HepG2 (cell line): ENCODE measurements around the gene NREP. TPM values are rescaled to one million over a fixed set of nuclear protein-coding genes. Genes with fewer than 3 reads are reported as not detected.

ENCODE experiments used
- ADNP ChIP-seq: sonication (generic); formaldehyde crosslinking; IDR thresholded peaks from 2 replicates; pipeline ENCODE4 v1.4.0; 2020; ENCODE audit warnings: missing genetic modification reagents
- CHD4 ChIP-seq: fragments of 200-600 bp; sonication (generic); IDR thresholded peaks from 2 replicates; pipeline ENCODE4 v1.7.0; 2017; ENCODE audit warnings: mild to moderate bottlenecking, low read length, borderline replicate concordance
- ETV6 ChIP-seq: sonication (generic); formaldehyde crosslinking; conservative IDR thresholded peaks from 2 replicates; pipeline ENCODE4 v1.4.0; 2020; ENCODE audit warnings: missing genetic modification reagents
- FOXK1 ChIP-seq: sonication (generic); formaldehyde crosslinking; IDR thresholded peaks from 2 replicates; pipeline ENCODE4 v1.4.0; 2020; ENCODE audit warnings: low read depth, missing genetic modification reagents, borderline replicate concordance
- HNF4A ChIP-seq: sonication (generic); formaldehyde crosslinking; IDR thresholded peaks from 2 replicates; pipeline ENCODE4 v1.4.0; 2020; ENCODE audit warnings: missing genetic modification reagents
- IRX3 ChIP-seq: sonication (generic); formaldehyde crosslinking; IDR thresholded peaks from 2 replicates; pipeline ENCODE4 v1.8.1; 2023; ENCODE audit warnings: mild to moderate bottlenecking, low read depth, missing genetic modification reagents, borderline replicate concordance
- JDP2 ChIP-seq: sonication (generic); formaldehyde crosslinking; IDR thresholded peaks from 2 replicates; pipeline ENCODE4 v1.8.1; 2022; ENCODE audit warnings: missing genetic modification reagents, borderline replicate concordance
- KDM1A ChIP-seq: IDR thresholded peaks from 2 replicates; pipeline ENCODE4 v1.6.1; 2016; ENCODE audit warnings: missing compliant biosample characterization
- MAFK ChIP-seq, 2 experiments: IDR thresholded peaks in 1 of 2; conservative IDR thresholded peaks in 1 of 2; 2 replicates each; pipeline ENCODE4 v1.6.1; 2011; ENCODE audit warnings: improper control_type of control experiment in 2 of 2, low read length in 2 of 2
- SOX13 ChIP-seq, 3 experiments: fragments of 450-650 bp in 1 of 3; sonication (generic) in 1 of 3; formaldehyde crosslinking in 1 of 3; IDR thresholded peaks in 2 of 3; conservative IDR thresholded peaks in 1 of 3; 2 replicates each; pipeline versions ENCODE4 v1.5.0 to v1.6.1; 2016 to 2020; ENCODE audit warnings: antibody characterized with exemption in 1 of 3, mild to moderate bottlenecking in 1 of 3, missing compliant biosample characterization in 1 of 3, missing genetic modification reagents in 1 of 3, moderate library complexity in 1 of 3
- SOX5 ChIP-seq: IDR thresholded peaks from 2 replicates; pipeline ENCODE4 v1.6.1; 2016; ENCODE audit warnings: borderline replicate concordance
- SP4 ChIP-seq: sonication (generic); formaldehyde crosslinking; IDR thresholded peaks from 2 replicates; pipeline ENCODE4 v1.8.1; 2023; ENCODE audit warnings: mild to moderate bottlenecking, missing genetic modification reagents
- TBX2 ChIP-seq: sonication (generic); formaldehyde crosslinking; IDR thresholded peaks from 2 replicates; pipeline ENCODE4 v1.5.0; 2020; ENCODE audit warnings: missing genetic modification reagents, mild to moderate bottlenecking, borderline replicate concordance
- TBX3 ChIP-seq: fragments of 450-650 bp; IDR thresholded peaks from 2 replicates; pipeline ENCODE4 v1.6.1; 2017; ENCODE audit warnings: antibody characterized with exemption, mild to moderate bottlenecking, inconsistent platforms, borderline replicate concordance
- U2AF1 ChIP-seq: fragments of 200-400 bp; formaldehyde crosslinking; optimal IDR thresholded peaks from 2 replicates; pipeline ENCODE3; 2017; ENCODE audit warnings: mild to moderate bottlenecking, low read depth, low read length
- ZC3H13 ChIP-seq: sonication (generic); formaldehyde crosslinking; IDR thresholded peaks from 2 replicates; pipeline ENCODE4 v1.8.1; 2023; ENCODE audit warnings: mild to moderate bottlenecking, missing genetic modification reagents, moderate library complexity
- ZFP82 ChIP-seq: sonication (generic); formaldehyde crosslinking; IDR thresholded peaks from 2 replicates; pipeline ENCODE4 v1.5.1; 2020; ENCODE audit warnings: mild to moderate bottlenecking, missing genetic modification reagents, borderline replicate concordance
- ZMYM4 ChIP-seq: sonication (generic); formaldehyde crosslinking; IDR thresholded peaks from 2 replicates; pipeline ENCODE4 v1.8.1; 2023; ENCODE audit warnings: mild to moderate bottlenecking, missing genetic modification reagents
- ZNF296 ChIP-seq: sonication (generic); formaldehyde crosslinking; conservative IDR thresholded peaks from 2 replicates; pipeline ENCODE4 v1.5.0; 2020; ENCODE audit warnings: mild to moderate bottlenecking, missing genetic modification reagents
- ZNF33A ChIP-seq: sonication (generic); formaldehyde crosslinking; IDR thresholded peaks from 2 replicates; pipeline ENCODE4 v1.5.1; 2020; ENCODE audit warnings: missing genetic modification reagents, mild to moderate bottlenecking, moderate library complexity, borderline replicate concordance
- ZNF644 ChIP-seq: IDR thresholded peaks from 2 replicates; pipeline ENCODE4 v1.6.1; 2016; ENCODE audit warnings: low read depth
- ZNF704 ChIP-seq: sonication (generic); formaldehyde crosslinking; IDR thresholded peaks from 2 replicates; pipeline ENCODE4 v1.8.1; 2023; ENCODE audit warnings: mild to moderate bottlenecking, inconsistent platforms, moderate library complexity, missing genetic modification reagents, borderline replicate concordance
- ZNF839 ChIP-seq: sonication (generic); formaldehyde crosslinking; IDR thresholded peaks from 2 replicates; pipeline ENCODE4 v1.4.0; 2020; ENCODE audit warnings: missing genetic modification reagents, mild to moderate bottlenecking, borderline replicate concordance
- ZNF879 ChIP-seq: sonication (generic); formaldehyde crosslinking; IDR thresholded peaks from 2 replicates; pipeline ENCODE4 v1.8.1; 2023; ENCODE audit warnings: missing genetic modification reagents
- ZSCAN31 ChIP-seq: sonication (generic); formaldehyde crosslinking; IDR thresholded peaks from 2 replicates; pipeline ENCODE4 v1.5.0; 2020; ENCODE audit warnings: low read depth, mild to moderate bottlenecking, missing genetic modification reagents
- polyA plus RNA-seq, 8 experiments: library from polyadenylated mRNA; depleted of rRNA in 3 of 8; stranded (reverse) in 7 of 8; unstranded in 1 of 8; fragments of >200 nt; fragmentation: Illumina TruSeq in 4 of 8; extraction: Trizol in 4 of 8; gene quantifications; 2 replicates each; pipeline versions ENCODE4 v1.2.1 to v1.2.3, GENCODE V29; 2011 to 2016; ENCODE audit warnings: low read depth in 4 of 8, missing spikeins in 1 of 8, mixed read lengths in 1 of 8; ENCODE audit not compliant: insufficient read depth in 1 of 8
- total RNA-seq, 5 experiments: library from RNA; depleted of rRNA; stranded (reverse); fragments of >200 nt; fragmentation: Illumina TruSeq; extraction: Trizol; gene quantifications; 2 replicates each; pipeline ENCODE4 v1.2.3, GENCODE V29; 2016; ENCODE audit warnings: low read depth in 1 of 5
- TF ChIP-seq, protein P1 (sequence below): sonication (generic); formaldehyde crosslinking; IDR thresholded peaks from 2 replicates; pipeline ENCODE4 v1.4.0; 2020; ENCODE audit warnings: mild to moderate bottlenecking, missing genetic modification reagents
- TF ChIP-seq, protein P2 (sequence below): IDR thresholded peaks from 2 replicates; pipeline ENCODE4 v1.6.1; 2016; ENCODE audit warnings: mild to moderate bottlenecking
- TF ChIP-seq, protein P3 (sequence below): sonication (generic); formaldehyde crosslinking; IDR thresholded peaks from 2 replicates; pipeline ENCODE4 v1.8.1; 2023; ENCODE audit warnings: mild to moderate bottlenecking, missing genetic modification reagents

NREP gene
- total and polyA plus RNA-seq, 2 of the 13 experiments (the other 11 are each of a cell fraction or from before 2014, with no cell fraction given), result 40.5 to 102 TPM

GRCh38 chr5:111738118-111738517 is 18.9 kb downstream of the NREP start (continued):
- TF ChIP-seq, protein P1, sequence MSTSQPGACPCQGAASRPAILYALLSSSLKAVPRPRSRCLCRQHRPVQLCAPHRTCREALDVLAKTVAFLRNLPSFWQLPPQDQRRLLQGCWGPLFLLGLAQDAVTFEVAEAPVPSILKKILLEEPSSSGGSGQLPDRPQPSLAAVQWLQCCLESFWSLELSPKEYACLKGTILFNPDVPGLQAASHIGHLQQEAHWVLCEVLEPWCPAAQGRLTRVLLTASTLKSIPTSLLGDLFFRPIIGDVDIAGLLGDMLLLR (CRISPR knock-in tag), result no peak
- TF ChIP-seq, protein P2, sequence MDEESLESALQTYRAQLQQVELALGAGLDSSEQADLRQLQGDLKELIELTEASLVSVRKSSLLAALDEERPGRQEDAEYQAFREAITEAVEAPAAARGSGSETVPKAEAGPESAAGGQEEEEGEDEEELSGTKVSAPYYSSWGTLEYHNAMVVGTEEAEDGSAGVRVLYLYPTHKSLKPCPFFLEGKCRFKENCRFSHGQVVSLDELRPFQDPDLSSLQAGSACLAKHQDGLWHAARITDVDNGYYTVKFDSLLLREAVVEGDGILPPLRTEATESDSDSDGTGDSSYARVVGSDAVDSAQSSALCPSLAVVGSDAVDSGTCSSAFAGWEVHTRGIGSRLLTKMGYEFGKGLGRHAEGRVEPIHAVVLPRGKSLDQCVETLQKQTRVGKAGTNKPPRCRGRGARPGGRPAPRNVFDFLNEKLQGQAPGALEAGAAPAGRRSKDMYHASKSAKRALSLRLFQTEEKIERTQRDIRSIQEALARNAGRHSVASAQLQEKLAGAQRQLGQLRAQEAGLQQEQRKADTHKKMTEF (CRISPR knock-in tag), result no peak
- TF ChIP-seq ZNF644 (CRISPR knock-in tag), result peak; percentile 91
- no peak for TF ChIP-seq MAFK (conservative IDR thresholded peaks at IDR 0.05 in 1 of 2, IDR thresholded peaks at IDR 0.05 in 1 of 2; ENCODE audit: low read length in 2 of 2)
- no peak for TF ChIP-seq TBX3
- TF ChIP-seq ZNF879 (CRISPR knock-in tag), result no peak
- no peak for TF ChIP-seq ZMYM4 (CRISPR knock-in tag)
- no peak for TF ChIP-seq CHD4
- TF ChIP-seq ZFP82 (CRISPR knock-in tag), result no peak
- TF ChIP-seq ZSCAN31 (CRISPR knock-in tag), result no peak
- no peak for TF ChIP-seq ZNF704 (CRISPR knock-in tag)
- TF ChIP-seq, protein P3, sequence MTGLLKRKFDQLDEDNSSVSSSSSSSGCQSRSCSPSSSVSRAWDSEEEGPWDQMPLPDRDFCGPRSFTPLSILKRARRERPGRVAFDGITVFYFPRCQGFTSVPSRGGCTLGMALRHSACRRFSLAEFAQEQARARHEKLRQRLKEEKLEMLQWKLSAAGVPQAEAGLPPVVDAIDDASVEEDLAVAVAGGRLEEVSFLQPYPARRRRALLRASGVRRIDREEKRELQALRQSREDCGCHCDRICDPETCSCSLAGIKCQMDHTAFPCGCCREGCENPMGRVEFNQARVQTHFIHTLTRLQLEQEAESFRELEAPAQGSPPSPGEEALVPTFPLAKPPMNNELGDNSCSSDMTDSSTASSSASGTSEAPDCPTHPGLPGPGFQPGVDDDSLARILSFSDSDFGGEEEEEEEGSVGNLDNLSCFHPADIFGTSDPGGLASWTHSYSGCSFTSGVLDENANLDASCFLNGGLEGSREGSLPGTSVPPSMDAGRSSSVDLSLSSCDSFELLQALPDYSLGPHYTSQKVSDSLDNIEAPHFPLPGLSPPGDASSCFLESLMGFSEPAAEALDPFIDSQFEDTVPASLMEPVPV (CRISPR knock-in tag), result no peak
- no peak for TF ChIP-seq KDM1A
- peak; percentile 74 for TF ChIP-seq HNF4A (CRISPR knock-in tag)
- no peak for TF ChIP-seq SP4 (CRISPR knock-in tag)
- no peak for TF ChIP-seq ZNF296 (CRISPR knock-in tag)
- no peak for TF ChIP-seq ZC3H13 (CRISPR knock-in tag)
- TF ChIP-seq TBX2, result no peak
- no peak for TF ChIP-seq ZNF839
- no peak for TF ChIP-seq ZNF33A (CRISPR knock-in tag)
- TF ChIP-seq U2AF1, result no peak
- no peak for TF ChIP-seq ADNP (CRISPR knock-in tag)
- TF ChIP-seq SOX5 (CRISPR knock-in tag), result 0 out of 2 replicates have a peak, but pooled peaks have one; percentile 15
- no peak for TF ChIP-seq FOXK1 (CRISPR knock-in tag)
- no peak for TF ChIP-seq SOX13 (IDR thresholded peaks at IDR 0.05)
- no peak for TF ChIP-seq SOX13 (CRISPR knock-in tag; conservative IDR thresholded peaks at IDR 0.05 in 1 of 2, IDR thresholded peaks at IDR 0.05 in 1 of 2)
- TF ChIP-seq ETV6 (CRISPR knock-in tag), result no peak
- no peak for TF ChIP-seq JDP2
- no peak for TF ChIP-seq IRX3 (CRISPR knock-in tag)
